Adrenal gland (tissue), 19 donors: ENCODE results near the gene HAUS2. TPM values are rescaled to one million over a fixed set of nuclear protein-coding genes. Genes with fewer than 3 reads are reported as not detected.
A peak's percentile ranks its signal among the peaks of the same experiment; 100 is the strongest.

Experiments
- DNase-seq, 7 donors: peaks; one replicate each; pipeline ENCODE4 v3.0.0-alpha.2; 2019 to 2020
- H3K27ac ChIP-seq, 5 donors: fragments of 200-600 bp; sonication (generic) in 4 of 5; 1 replicate in 3 of 5; 2 replicates in 2 of 5; pipeline versions ENCODE4 v1.5.1 to v1.8.0; 2016 to 2020; ENCODE audit warnings: mild to moderate bottlenecking in 1 of 5
- H3K27me3 ChIP-seq: fragments of 200-600 bp; 2 replicates; pipeline ENCODE4 v1.8.0; 2021
- H3K36me3 ChIP-seq, 2 donors: fragments of 200-600 bp; replicated peaks in 1 of 2; 1 replicate in 1 of 2; 2 replicates in 1 of 2; pipeline versions ENCODE4 v1.5.1 to v1.8.0; 2018 to 2022
- H3K4me1 ChIP-seq, 2 donors: fragments of 200-600 bp; replicated peaks in 1 of 2; 1 replicate in 1 of 2; 2 replicates in 1 of 2; pipeline versions ENCODE4 v1.5.1 to v1.8.0; 2018 to 2021
- H3K4me3 ChIP-seq, 4 donors: fragments of 200-600 bp; sonication (generic) in 3 of 4; one replicate each; pipeline ENCODE4 v1.5.1; 2016 to 2018
- H3K9me3 ChIP-seq, 3 donors: fragments of 200-600 bp; sonication (generic) in 1 of 3; replicated peaks in 1 of 3; 1 replicate in 2 of 3; 2 replicates in 1 of 3; pipeline versions ENCODE4 v1.5.1 to v1.8.0; 2016 to 2021
- POLR2A ChIP-seq, 2 donors: fragments of 450-650 bp; IDR thresholded peaks; one replicate each; pipeline ENCODE4 v1.6.1; 2017; ENCODE audit warnings: antibody characterized with exemption in 2 of 2, mild to moderate bottlenecking in 2 of 2, moderate library complexity in 1 of 2
- WGBS, 4 donors: extraction: QIAGEN DNeasy Blood & Tissue Kit in 2 of 4; methylation state at CpG; one replicate each; pipeline versions ENCODE4 v1.1.5 to v1.1.7; 2013 to 2017; 5-methylcytosine and 5-hydroxymethylcytosine counted together
- intact Hi-C, 2 donors: fragments of 100-400 bp; cut with DNase I; formaldehyde crosslinking; loops; one replicate each; pipeline versions ENCODE4 v1.14.1 to v1.15.0; 2022 to 2023
- long read RNA-seq, 10 donors: library from polyadenylated mRNA in 3 of 10; unstranded in 2 of 10; stranded (forward) in 1 of 10; transcript quantifications; one replicate each; pipeline ENCODE4 v2.0.0 and lab custom pipeline, GENCODE V29; 2021 to 2026
- polyA plus RNA-seq, 3 donors: library from polyadenylated mRNA; stranded (reverse); fragments of 200-250 nt in 2 of 3; fragments of 350-450 nt in 1 of 3; fragmentation: Illumina TruSeq in 1 of 3; extraction: RNeasy Lipid Tissue Mini Kit (QIAGEN cat#74804) in 1 of 3; gene quantifications; one replicate each; pipeline ENCODE4 v1.2.3, GENCODE V29; 2013 to 2014
- total RNA-seq, 9 donors: library from RNA; depleted of rRNA in 4 of 9; stranded (reverse); fragments of >200 nt in 4 of 9; fragments of 120-200 nt in 1 of 9; fragmentation: NEBNext Ultra II Directional in 1 of 9; extraction: Animal tissue kit (Norgen Biotek cat#: 25700) in 1 of 9; gene quantifications; one replicate each; pipeline versions ENCODE4 v1.1.0 to v1.2.4, GENCODE V29; 2013 to 2023
- TF ChIP-seq, protein P1 (sequence below), 6 experiments: fragments of 450-650 bp in 4 of 6; fragments of 200-600 bp in 2 of 6; sonication (generic) in 1 of 6; IDR thresholded peaks; 1 replicate in 5 of 6; 2 replicates in 1 of 6; pipeline versions ENCODE4 v1.5.1 to v1.8.0; 2016 to 2021; ENCODE audit warnings: antibody characterized with exemption in 6 of 6, mild to moderate bottlenecking in 2 of 6, moderate library complexity in 1 of 6
- donor health status: healthy with polysubstance abuse.
- donor health status: Bipolar disorder and iron deficiency.
- donor health status: DM: yes; HTN: yes; CAD: no.
- donor health status: DM: no; HTN: no; CAD: no.
- donor health status: DM: no; HTN: no; CAD: no.
- donor health status: DM: yes; HTN: yes; CAD: no.

HAUS2 gene
- total RNA-seq, result 10 to 100 TPM; 13.0 to 57.9 (median 19.0) TPM
- polyA plus RNA-seq, result 10 to 100 TPM in 1 of 3 donors, 1 to 10 TPM in 2; 5.8 to 28.2 (median 6.2) TPM
- long read RNA-seq, donor 1, partial matches to known transcripts, result 0 of 6 reads
- long read RNA-seq, donor 1, other reads (novel, unspliced or antisense), result 0 of 6 reads
- long read RNA-seq, donor 2, partial matches to known transcripts, result 0 of 5 reads
- long read RNA-seq, donor 2, other reads (novel, unspliced or antisense), result 0 of 5 reads
- long read RNA-seq, donor 3, partial matches to known transcripts, result 0 of 6 reads
- long read RNA-seq, donor 3, other reads (novel, unspliced or antisense), result 0 of 6 reads
- long read RNA-seq, donor 4, partial matches to known transcripts, result 0 of 2 reads
- long read RNA-seq, donor 4, other reads (novel, unspliced or antisense), result 1 of 2 reads
- long read RNA-seq, donor 5, transcript HAUS2-201 (6 exons, 3,949 nt), result major isoform, 8 of 16 reads
- long read RNA-seq, donor 5, partial matches to known transcripts, result 4 of 16 reads
- long read RNA-seq, donor 5, other reads (novel, unspliced or antisense), result 1 of 16 reads
- long read RNA-seq, donor 6, transcript HAUS2-201 (6 exons, 3,949 nt), result major isoform, 6 of 8 reads
- long read RNA-seq, donor 6, partial matches to known transcripts, result 0 of 8 reads
- long read RNA-seq, donor 6, other reads (novel, unspliced or antisense), result 1 of 8 reads
- long read RNA-seq, donor 7, partial matches to known transcripts, result 0 of 2 reads
- long read RNA-seq, donor 7, other reads (novel, unspliced or antisense), result 0 of 2 reads
- long read RNA-seq, donor 8, partial matches to known transcripts, result 0 of 6 reads
- long read RNA-seq, donor 8, other reads (novel, unspliced or antisense), result 5 of 6 reads
- long read RNA-seq, donor 9, partial matches to known transcripts, result 0 of 4 reads
- long read RNA-seq, donor 9, other reads (novel, unspliced or antisense), result 0 of 4 reads
- long read RNA-seq, donor 10, partial matches to known transcripts, result 0 of 1 reads
- long read RNA-seq, donor 10, other reads (novel, unspliced or antisense), result 0 of 1 reads

DNA sequence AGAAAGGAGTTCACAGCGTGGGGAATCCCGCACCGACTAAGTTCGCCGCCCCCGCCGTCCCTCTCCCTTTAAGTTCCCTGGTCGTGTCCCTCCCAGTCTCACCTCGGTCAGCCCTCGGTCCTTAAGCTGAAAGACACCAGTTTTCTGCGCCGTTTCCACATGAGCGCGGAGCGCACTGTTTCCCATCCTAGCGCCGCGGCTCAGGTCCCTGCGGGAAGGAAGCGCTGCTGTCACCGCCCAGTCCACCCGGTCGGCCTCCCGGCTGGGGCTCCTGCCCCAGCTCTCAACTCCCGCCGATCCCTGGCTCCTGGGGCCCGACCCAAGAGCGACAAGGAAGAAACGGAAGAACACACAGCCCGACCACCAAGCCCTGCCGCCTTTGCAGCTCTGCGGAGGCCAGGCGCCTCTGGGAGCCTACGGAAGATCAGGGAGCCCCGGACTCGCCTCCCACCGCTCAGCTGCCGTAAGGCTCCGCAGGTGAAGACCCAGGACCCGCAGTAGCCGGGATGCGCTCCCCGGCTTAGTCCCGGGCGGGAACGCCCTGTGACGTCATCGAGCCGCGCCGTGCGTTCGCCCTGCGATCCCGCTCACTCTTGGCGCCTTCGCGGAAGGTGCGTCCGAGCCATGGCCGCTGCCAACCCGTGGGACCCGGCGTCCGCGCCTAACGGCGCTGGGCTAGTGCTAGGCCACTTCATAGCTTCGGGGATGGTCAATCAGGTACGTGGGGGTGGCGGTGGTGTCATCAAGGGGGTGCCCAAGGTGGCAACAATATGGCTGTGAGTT is at the start of gene HAUS2, which contains the start of gene LRRC57:
Gene HAUS2, plus strand, starts transcription at position 590 of the 783 bp plus-strand sequence. Its CDS starts 35 bp downstream, at position 625.
Gene LRRC57, minus strand, starts transcription at position 545 of the 783 bp plus-strand sequence. Its CDS starts 359 bp downstream, at position 186.
- no peaks in the 10 kb centered on the region for H3K9me3 ChIP-seq
- peak within 1 kb of the TSS; percentile 83 to 100 (median 88) for H3K4me3 ChIP-seq
- intact Hi-C loops, result loop anchor here in 1 of 2 donors (10.0 kb wide), 1 partner anchor 106 kb away; no protein-coding TSS in a partner anchor
- H3K27me3 ChIP-seq, result no peaks in the 10 kb centered on the region
- peak within 1 kb of the TSS; percentile 67 to 94 (median 85) for H3K27ac ChIP-seq
- peaks cover 0 to 18% of the 10 kb centered on the region in 2 donors for H3K36me3 ChIP-seq
- H3K4me1 ChIP-seq, result peaks cover 6 to 44% of the 10 kb centered on the region in 2 donors
- 0 to 1% (median 1%) methylated on average over 14 to 71 of the region's 71 CpGs for WGBS, 4 donors
- peak; percentile 79 to 92 (median 89) for DNase-seq
- peak; percentile 67 to 79 for TF ChIP-seq POLR2A (IDR thresholded peaks at IDR 0.05)
- TF ChIP-seq, protein P1, sequence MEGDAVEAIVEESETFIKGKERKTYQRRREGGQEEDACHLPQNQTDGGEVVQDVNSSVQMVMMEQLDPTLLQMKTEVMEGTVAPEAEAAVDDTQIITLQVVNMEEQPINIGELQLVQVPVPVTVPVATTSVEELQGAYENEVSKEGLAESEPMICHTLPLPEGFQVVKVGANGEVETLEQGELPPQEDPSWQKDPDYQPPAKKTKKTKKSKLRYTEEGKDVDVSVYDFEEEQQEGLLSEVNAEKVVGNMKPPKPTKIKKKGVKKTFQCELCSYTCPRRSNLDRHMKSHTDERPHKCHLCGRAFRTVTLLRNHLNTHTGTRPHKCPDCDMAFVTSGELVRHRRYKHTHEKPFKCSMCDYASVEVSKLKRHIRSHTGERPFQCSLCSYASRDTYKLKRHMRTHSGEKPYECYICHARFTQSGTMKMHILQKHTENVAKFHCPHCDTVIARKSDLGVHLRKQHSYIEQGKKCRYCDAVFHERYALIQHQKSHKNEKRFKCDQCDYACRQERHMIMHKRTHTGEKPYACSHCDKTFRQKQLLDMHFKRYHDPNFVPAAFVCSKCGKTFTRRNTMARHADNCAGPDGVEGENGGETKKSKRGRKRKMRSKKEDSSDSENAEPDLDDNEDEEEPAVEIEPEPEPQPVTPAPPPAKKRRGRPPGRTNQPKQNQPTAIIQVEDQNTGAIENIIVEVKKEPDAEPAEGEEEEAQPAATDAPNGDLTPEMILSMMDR (IDR thresholded peaks at IDR 0.05), result peak in 1 of 6 experiments; percentile 6

DNA sequence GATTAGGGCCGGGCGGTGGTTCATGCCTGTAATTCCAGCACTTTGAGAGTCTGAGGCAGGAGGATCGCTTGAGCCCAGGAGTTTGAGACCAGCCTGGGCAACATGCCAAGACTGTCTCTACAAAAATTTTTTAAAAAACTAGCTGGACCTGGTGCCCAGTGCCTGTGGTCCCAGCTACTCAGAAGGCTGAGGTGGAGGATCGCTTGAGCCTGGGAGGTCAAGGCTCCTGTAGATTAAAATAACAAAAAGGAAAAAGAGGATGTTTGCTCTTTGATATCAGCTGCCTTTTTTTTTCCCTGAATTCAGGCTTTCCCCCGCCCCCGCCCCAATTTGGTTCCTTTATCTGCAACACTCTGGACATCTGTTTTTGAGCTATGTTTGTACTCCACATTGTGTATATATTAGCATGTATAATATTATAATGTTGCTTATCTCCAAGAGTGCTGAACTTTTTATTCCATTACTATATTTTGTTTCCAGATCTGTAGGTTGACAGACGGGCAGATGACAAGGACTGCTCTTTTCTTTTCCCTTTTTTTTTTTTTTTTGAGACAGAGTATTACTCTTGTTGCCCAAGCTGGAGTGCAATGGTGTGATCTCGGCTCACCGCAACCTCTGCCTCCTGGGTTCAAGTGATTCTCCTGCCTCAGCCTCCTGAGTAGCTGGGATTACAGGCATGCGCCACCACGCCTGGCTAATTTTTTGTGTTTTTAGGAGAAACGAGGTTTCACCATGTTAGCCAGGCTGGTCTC is 48.6 kb upstream of the HAUS2 start:
- Histone ChIP-seq H3K4me3 (peak overlapping the region in 1 of 4 donors; percentile 14), H3K4me1 (peaks cover 24 to 45% of the 10 kb centered on the region in 2 donors), H3K27ac (peak overlapping the region; percentile 29 to 73 (median 55)), H3K36me3 (no peaks in the 10 kb centered on the region), H3K27me3 (no peaks in the 10 kb centered on the region), H3K9me3 (no peaks in the 10 kb centered on the region)
- DNase-seq, result peak in 3 of 7 donors; percentile 17 to 47 (median 47)
- 69 to 74% (median 71%) methylated on average over 12 of the region's 12 CpGs for WGBS, 4 donors
- TF ChIP-seq POLR2A (IDR thresholded peaks at IDR 0.05), result no peak
- TF ChIP-seq, protein P1 (IDR thresholded peaks at IDR 0.05), result no peak
- intact Hi-C loops, result loop anchor here in 1 of 2 donors (10.0 kb wide), 1 partner anchor 55 kb away; no protein-coding TSS in a partner anchor

DNA sequence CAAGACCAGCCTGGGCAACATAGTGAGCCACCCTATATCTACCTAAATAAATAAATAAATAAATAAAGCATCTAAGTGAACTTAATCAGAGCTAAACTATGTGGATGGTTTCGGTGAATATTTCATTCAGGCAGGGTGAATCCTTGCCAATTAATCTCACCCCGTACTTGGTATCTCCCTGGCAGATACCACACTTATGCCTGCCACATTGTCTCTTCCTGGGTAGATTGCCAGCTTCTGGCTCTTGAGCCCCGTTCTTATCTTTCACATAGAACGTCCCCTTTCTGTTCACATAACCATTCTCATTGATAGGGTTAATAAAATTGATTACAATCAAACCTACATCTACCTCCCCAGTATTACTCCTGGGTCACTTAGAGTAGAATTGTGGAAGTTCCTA is 46.2 kb upstream of the HAUS2 start:
- Histone ChIP-seq H3K27ac (no peak overlapping the region), H3K4me1 (peaks cover 23 to 37% of the 10 kb centered on the region in 2 donors), H3K36me3 (no peaks in the 10 kb centered on the region), H3K9me3 (no peaks in the 10 kb centered on the region), H3K27me3 (no peaks in the 10 kb centered on the region), H3K4me3 (no peak overlapping the region)
- WGBS, 4 donors, result 57 to 75% (median 59%) methylated on average over 4 of the region's 4 CpGs
- TF ChIP-seq, protein P1 (IDR thresholded peaks at IDR 0.05), result no peak
- TF ChIP-seq POLR2A (IDR thresholded peaks at IDR 0.05), result no peak
- DNase-seq, result peak in 1 of 7 donors; percentile 21
- intact Hi-C loops, result no loop called here
